WTC11 (cell line): Measurements from ENCODE around the gene CCSER2. TPM values are rescaled to one million over a fixed set of nuclear protein-coding genes. Genes with fewer than 3 reads are reported as not detected.

Source experiments
- ATAC-seq: fragments of 200-7000 bp; cut with Tn5 transposase; 2 replicates; pipeline ENCODE4 v1.10.0; 2021; ENCODE audit warnings: mild to moderate bottlenecking, moderate library complexity
- CTCF ChIA-PET: fragments of 300-600 bp; sonication (Branson Sonifier 250); formaldehyde crosslinking; loops from one replicate; lab custom pipeline; 2021; ENCODE audit warnings: antibody characterized with exemption; lab: Charles Lee
- POLR2A ChIA-PET: fragments of 350-600 bp; sonication (Branson Sonifier 250); formaldehyde crosslinking; loops from one replicate; lab custom pipeline; 2021; ENCODE audit warnings: antibody characterized with exemption; lab: Charles Lee
- DNase-seq: peaks from one replicate; pipeline ENCODE4 v3.0.0; 2021; ENCODE audit warnings: low spot score
- H3K27ac Mint-ChIP-seq: 2 replicates; pipeline ENCODE4 v1.8.0; 2021; ENCODE audit warnings: mixed read lengths
- H3K27me3 Mint-ChIP-seq: 2 replicates; pipeline ENCODE4 v1.8.0; 2021; ENCODE audit warnings: low read depth, mild to moderate bottlenecking, moderate library complexity, mixed read lengths
- H3K36me3 Mint-ChIP-seq: 2 replicates; pipeline ENCODE4 v1.8.0; 2021; ENCODE audit warnings: mixed read lengths
- H3K4me1 Mint-ChIP-seq: 2 replicates; pipeline ENCODE4 v1.8.0; 2022; ENCODE audit warnings: mixed read lengths
- H3K4me3 Mint-ChIP-seq: 2 replicates; pipeline ENCODE4 v1.8.0; 2021; ENCODE audit warnings: mild to moderate bottlenecking, moderate library complexity, mixed read lengths
- H3K9me3 Mint-ChIP-seq: 2 replicates; pipeline ENCODE4 v1.8.0; 2021; ENCODE audit warnings: mixed read lengths
- ATF2 ChIP-seq: sonication (generic); formaldehyde crosslinking; IDR thresholded peaks from 2 replicates; pipeline ENCODE4 v1.8.1; 2022; ENCODE audit warnings: low read depth, missing genetic modification reagents, borderline replicate concordance
- CREM ChIP-seq: sonication (generic); formaldehyde crosslinking; IDR thresholded peaks from 2 replicates; pipeline ENCODE4 v1.8.1; 2022; ENCODE audit warnings: mild to moderate bottlenecking, missing genetic modification reagents, moderate library complexity
- E2F1 ChIP-seq: sonication (generic); formaldehyde crosslinking; IDR thresholded peaks from 2 replicates; pipeline ENCODE4 v1.8.0; 2022; ENCODE audit warnings: mild to moderate bottlenecking, missing genetic modification reagents
- ELF4 ChIP-seq: sonication (generic); formaldehyde crosslinking; IDR thresholded peaks from 2 replicates; pipeline ENCODE4 v1.8.1; 2022; ENCODE audit warnings: low read depth, mild to moderate bottlenecking, moderate library complexity, missing genetic modification reagents
- ERG ChIP-seq: fragments of 250-450 bp; sonication (Bioruptor Pico); IDR thresholded peaks from 2 replicates; pipeline ENCODE4 v1.8.0; 2021; ENCODE audit warnings: mild to moderate bottlenecking
- MLX ChIP-seq: sonication (generic); formaldehyde crosslinking; IDR thresholded peaks from 2 replicates; pipeline ENCODE4 v1.8.1; 2023; ENCODE audit warnings: mild to moderate bottlenecking, missing genetic modification reagents, moderate library complexity
- NFATC4 ChIP-seq: fragments of 250-450 bp; sonication (Bioruptor Pico); IDR thresholded peaks from 2 replicates; pipeline ENCODE4 v1.9.0; 2021; ENCODE audit warnings: mild to moderate bottlenecking
- RELA ChIP-seq: sonication (generic); formaldehyde crosslinking; IDR thresholded peaks from 2 replicates; pipeline ENCODE4 v1.8.1; 2022; ENCODE audit warnings: missing genetic modification reagents, mild to moderate bottlenecking, borderline replicate concordance
- RORB ChIP-seq: fragments of 250-450 bp; sonication (Bioruptor Pico); IDR thresholded peaks from 2 replicates; pipeline ENCODE4 v1.9.0; 2021; ENCODE audit warnings: mild to moderate bottlenecking
- USF1 ChIP-seq: sonication (generic); formaldehyde crosslinking; IDR thresholded peaks from 2 replicates; pipeline ENCODE4 v1.8.0; 2022; ENCODE audit warnings: mild to moderate bottlenecking, missing genetic modification reagents
- ZNF281 ChIP-seq: sonication (generic); formaldehyde crosslinking; IDR thresholded peaks from 2 replicates; pipeline ENCODE4 v1.8.0; 2023; ENCODE audit warnings: mild to moderate bottlenecking, missing genetic modification reagents
- ZNF532 ChIP-seq: fragments of 250-450 bp; sonication (Bioruptor Pico); IDR thresholded peaks from 2 replicates; pipeline ENCODE4 v1.9.0; 2021; ENCODE audit warnings: mild to moderate bottlenecking, borderline replicate concordance
- total RNA-seq: library from RNA; stranded (reverse); gene quantifications from 3 replicates; pipeline ENCODE4 v1.2.3, GENCODE V29; 2021

CCSER2 gene
- total RNA-seq, 1 experiment from 2014 or later, result 30.6 TPM

- ATAC-seq (no peak), DNase-seq (no peak)
- no peaks in the 10 kb centered on the region for H3K9me3 Mint-ChIP-seq
- H3K27ac Mint-ChIP-seq, result no peak overlapping the region
- ChIA-PET POLR2A (no interaction called here), CTCF (interaction anchor here (1.1 kb wide), 1 partner anchor 244 kb away, joined by 3 read pairs; no protein-coding TSS in a partner anchor)
- H3K27me3 Mint-ChIP-seq, result no peaks in the 10 kb centered on the region
- peaks cover 17% of the 10 kb centered on the region for H3K4me1 Mint-ChIP-seq
- no peak for TF ChIP-seq RELA
- TF ChIP-seq RORB (CRISPR knock-in tag), result no peak
- TF ChIP-seq CREM (CRISPR knock-in tag), result no peak
- no peak for TF ChIP-seq ATF2
- no peak for TF ChIP-seq ZNF281 (CRISPR knock-in tag)
- no peak for TF ChIP-seq USF1 (CRISPR knock-in tag)
- TF ChIP-seq ZNF532 (CRISPR knock-in tag), result no peak
- no peak for TF ChIP-seq ELF4 (CRISPR knock-in tag)
- TF ChIP-seq NFATC4 (CRISPR knock-in tag), result no peak
- no peak for TF ChIP-seq ERG (CRISPR knock-in tag)
- no peak for TF ChIP-seq MLX (CRISPR knock-in tag)
- TF ChIP-seq E2F1 (CRISPR knock-in tag), result no peak
- no peak overlapping the region for H3K4me3 Mint-ChIP-seq
- H3K36me3 Mint-ChIP-seq, result peaks cover 8% of the 10 kb centered on the region
Observed at GRCh38 chr10:84511709-84512285, 183.4 kb downstream of the CCSER2 start.
